Endothelial cell of umbilical vein (primary cell): ENCODE results near the gene EML3. TPM values are rescaled to one million over a fixed set of nuclear protein-coding genes. Genes with fewer than 3 reads are reported as not detected.

Experiments used
- BruUV-seq: library from RNA; stranded (reverse); fragments of 400-500 nt; replicated peaks from 2 replicates; lab custom pipeline; 2021; lab: Mats Ljungman, UMichigan
- CTCF ChIA-PET: fragments of 300-600, 350-600 bp; sonication (Branson Sonifier 250); formaldehyde crosslinking; loops from one replicate; lab custom pipeline; 2021; ENCODE audit warnings: antibody characterized with exemption, inconsistent platforms; lab: Charles Lee
- POLR2A ChIA-PET: fragments of 300-600, 350-600 bp; sonication (Branson Sonifier 250); formaldehyde crosslinking; loops from one replicate; lab custom pipeline; 2021; ENCODE audit warnings: antibody characterized with exemption, inconsistent platforms; lab: Charles Lee
- DNase-seq: peaks from one replicate; pipeline ENCODE4 v3.0.0-alpha.2; 2011; ENCODE audit warnings: low read depth, low spot score
- FAIRE-seq: peaks from 2 replicates; lab custom pipeline; 2011; peaks lifted over from hg19 to GRCh38; lab: Jason Lieb, UNC
- H2AFZ ChIP-seq: 2 replicates; pipeline ENCODE4 v1.6.0; 2012; ENCODE audit warnings: low read depth, low read length, control low read depth, inconsistent platforms
- H3K27ac ChIP-seq: 2 replicates; pipeline ENCODE4 v1.5.1; 2011; ENCODE audit warnings: low read depth, mild to moderate bottlenecking, control low read depth, low read length, moderate library complexity; ENCODE audit not compliant: insufficient read depth
- H3K27me3 ChIP-seq, 2 experiments: 2 replicates each; pipeline versions ENCODE4 v1.6.0 to v1.6.1; 2011; ENCODE audit warnings: low read length in 2 of 2, mixed read lengths in 1 of 2; ENCODE audit not compliant: control insufficient read depth in 2 of 2, insufficient read depth in 2 of 2
- H3K36me3 ChIP-seq, 2 experiments: 2 replicates in 1 of 2; 3 replicates in 1 of 2; pipeline ENCODE4 v1.5.1; 2011; ENCODE audit warnings: low read length in 2 of 2, mild to moderate bottlenecking in 1 of 2, moderate library complexity in 1 of 2; ENCODE audit not compliant: control insufficient read depth in 2 of 2, insufficient read depth in 2 of 2; ENCODE audit errors: extremely low read depth in 1 of 2
- H3K4me1 ChIP-seq: 3 replicates; pipeline ENCODE4 v1.5.1; 2011; ENCODE audit warnings: mild to moderate bottlenecking, low read length; ENCODE audit not compliant: control insufficient read depth, insufficient read depth; ENCODE audit errors: extremely low read depth
- H3K4me2 ChIP-seq: 2 replicates; pipeline ENCODE4 v1.6.1; 2011; ENCODE audit warnings: low read length, control low read depth, mixed read lengths; ENCODE audit not compliant: insufficient read depth
- H3K4me3 ChIP-seq, 3 experiments: fragments of 200-600 bp in 1 of 3; sonication (generic), shearing (Covaris generic) in 1 of 3; replicated peaks in 1 of 3; 2 replicates each; pipeline ENCODE4 v1.5.1; 2011 to 2016; ENCODE audit warnings: control low read depth in 3 of 3, low read length in 3 of 3, mild to moderate bottlenecking in 2 of 3, inconsistent platforms in 1 of 3, low read depth in 1 of 3, moderate library complexity in 1 of 3; ENCODE audit not compliant: insufficient read depth in 1 of 3
- H3K79me2 ChIP-seq: 2 replicates; pipeline ENCODE4 v1.6.0; 2012; ENCODE audit warnings: low read length, inconsistent platforms; ENCODE audit not compliant: control insufficient read depth, insufficient read depth
- H3K9ac ChIP-seq: replicated peaks from 2 replicates; pipeline ENCODE3; 2011; ENCODE audit warnings: low read length, control low read depth; ENCODE audit not compliant: insufficient read depth; ENCODE audit errors: extremely low read depth
- H3K9me1 ChIP-seq: replicated peaks from 3 replicates; pipeline ENCODE4 v1.6.0; 2011; ENCODE audit warnings: mild to moderate bottlenecking, low read length; ENCODE audit not compliant: control insufficient read depth, insufficient read depth; ENCODE audit errors: extremely low read depth
- H3K9me3 ChIP-seq: replicated peaks from 2 replicates; pipeline ENCODE4 v1.5.1; 2012; ENCODE audit warnings: low read length, inconsistent platforms; ENCODE audit not compliant: control insufficient read depth, insufficient read depth
- H4K20me1 ChIP-seq: replicated peaks from 2 replicates; pipeline ENCODE3; 2011; ENCODE audit warnings: mild to moderate bottlenecking, low read length; ENCODE audit not compliant: control insufficient read depth, insufficient read depth; ENCODE audit errors: extremely low read depth
- CTCF ChIP-seq, 2 donors: IDR thresholded peaks; 1 replicate in 1 of 2; 2 replicates in 1 of 2; pipeline ENCODE4 v1.5.1; 2011; ENCODE audit warnings: low read length in 2 of 2, mild to moderate bottlenecking in 2 of 2, moderate library complexity in 2 of 2, control low read depth in 1 of 2, inconsistent platforms in 1 of 2, low read depth in 1 of 2; ENCODE audit not compliant: insufficient read depth in 1 of 2; ENCODE audit errors: extremely low read depth in 1 of 2
- EZH2 ChIP-seq: IDR thresholded peaks from 2 replicates; pipeline ENCODE4 v1.6.1; 2012; ENCODE audit warnings: borderline replicate concordance, low read depth, mild to moderate bottlenecking, moderate library complexity, low read length, inconsistent platforms; ENCODE audit not compliant: severe bottlenecking
- FOS ChIP-seq: IDR thresholded peaks from 2 replicates; pipeline ENCODE4 v1.6.1; 2011; ENCODE audit warnings: mild to moderate bottlenecking, low read length, moderate library complexity, borderline replicate concordance; ENCODE audit not compliant: insufficient read depth
- JUN ChIP-seq: IDR thresholded peaks from 2 replicates; pipeline ENCODE4 v1.6.1; 2011; ENCODE audit warnings: borderline replicate concordance, low read depth; ENCODE audit not compliant: insufficient read length, insufficient read depth
- MYC ChIP-seq: IDR thresholded peaks from one replicate; pipeline ENCODE4 v1.6.1; 2011; ENCODE audit warnings: mild to moderate bottlenecking, low read depth, low read length
- POLR2A ChIP-seq: IDR thresholded peaks from 2 replicates; pipeline ENCODE4 v1.6.1; 2012; ENCODE audit warnings: low read depth, mild to moderate bottlenecking, control low read depth, low read length
- POLR2AphosphoS5 ChIP-seq: IDR thresholded peaks from 2 replicates; pipeline ENCODE4 v1.6.1; 2012; ENCODE audit warnings: low read depth, mild to moderate bottlenecking, control low read depth, low read length, moderate library complexity; ENCODE audit not compliant: insufficient read depth
- dilution Hi-C: fragments of 300-500 bp; cut with MboI; formaldehyde crosslinking; loops from one replicate; pipeline ENCODE4 v1.15.0; 2019; ENCODE audit warnings: low sequenced_read_pairs; ENCODE audit not compliant: extremely low pct_ligation_motif_present
- intact Hi-C: fragments of 100-400 bp; cut with micrococcal nuclease; formaldehyde crosslinking; loops from one replicate; pipeline ENCODE4 v1.10.0; 2022
- polyA plus RNA-seq, 4 experiments: library from polyadenylated mRNA; depleted of rRNA in 3 of 4; stranded (reverse) in 3 of 4; unstranded in 1 of 4; fragments of >200 nt; gene quantifications; 2 replicates each; pipeline versions ENCODE4 v1.2.1 to v1.2.3, GENCODE V29; 2011 to 2012; ENCODE audit warnings: missing spikeins in 1 of 4
- total RNA-seq: library from RNA; stranded (reverse); gene quantifications from 2 replicates; pipeline ENCODE4 v1.2.3, GENCODE V29; 2021

EML3 gene
- total and polyA plus RNA-seq, 2 donors (not counting 3 experiments of a cell fraction or from before 2014, with no cell fraction given): 75.7 to 101 TPM

GRCh38 chr11:62615521-62615920 is 2.9 kb upstream of the EML3 start:
- TF ChIP-seq MYC: no peak
- no peak for TF ChIP-seq EZH2
- TF ChIP-seq JUN: no peak
- no peak for TF ChIP-seq POLR2A
- TF ChIP-seq CTCF (IDR thresholded peaks at IDR 0.05; ENCODE audit: extremely low read depth in 1 of 2, insufficient read depth in 1 of 2, low read depth in 1 of 2, low read length in 2 of 2): no peak
- TF ChIP-seq POLR2AphosphoS5: no peak
- TF ChIP-seq FOS: no peak
- Histone ChIP-seq H3K79me2 (peaks cover 12% of the 10 kb centered on the region), H4K20me1 (no peaks in the 10 kb centered on the region), H3K9me3 (no peaks in the 10 kb centered on the region), H3K9me1 (no peaks in the 10 kb centered on the region), H3K9ac (no peak overlapping the region), H3K27ac (no peak overlapping the region), H3K4me1 (peaks cover 19% of the 10 kb centered on the region), H2AFZ (no peak overlapping the region), H3K4me3 (no peak overlapping the region), H3K27me3 (no peaks in the 10 kb centered on the region), H3K4me2 (no peak overlapping the region), H3K36me3 (peaks cover 0 to 6% of the 10 kb centered on the region in 2 experiments)
- no peak for FAIRE-seq
- no TSS peak for BruUV-seq
- dilution Hi-C loops: no loop called here
- POLR2A ChIA-PET: no interaction called here
- no peak for DNase-seq
- intact Hi-C loops: no loop called here
- CTCF ChIA-PET: no interaction called here
